HUES64 (cell line): ENCODE results near the gene TMEM183A. TPM values are rescaled to one million over a fixed set of nuclear protein-coding genes. Genes with fewer than 3 reads are reported as not detected.

Source experiments
- H3K27ac ChIP-seq: 2 replicates; pipeline ENCODE4 v1.7.0; 2013; ENCODE audit warnings: low read depth, low read length, inconsistent platforms
- H3K27me3 ChIP-seq: 2 replicates; pipeline ENCODE4 v1.6.1; 2013; ENCODE audit warnings: mild to moderate bottlenecking, low read length; ENCODE audit not compliant: insufficient read depth
- H3K36me3 ChIP-seq: 2 replicates; pipeline ENCODE4 v1.6.1; 2013; ENCODE audit warnings: mild to moderate bottlenecking, low read length; ENCODE audit not compliant: insufficient read depth
- H3K4me1 ChIP-seq: 2 replicates; pipeline ENCODE4 v1.6.1; 2013; ENCODE audit warnings: mild to moderate bottlenecking, low read length, moderate library complexity; ENCODE audit not compliant: insufficient read depth
- H3K4me3 ChIP-seq: 2 replicates; pipeline ENCODE4 v1.5.1; 2013; ENCODE audit warnings: mild to moderate bottlenecking, low read length, moderate library complexity
- H3K9ac ChIP-seq: 2 replicates; pipeline ENCODE4 v1.6.1; 2013; ENCODE audit warnings: mild to moderate bottlenecking, low read depth, low read length
- H3K9me3 ChIP-seq: 2 replicates; pipeline ENCODE4 v1.6.1; 2013; ENCODE audit warnings: low read depth, low read length; ENCODE audit not compliant: insufficient read depth
- WGBS: fragments of 150-250, 120-280 bp; methylation state at CpG from one replicate; pipeline ENCODE4 v1.1.7; 2013; ENCODE audit warnings: missing lambda C conversion rate; 5-methylcytosine and 5-hydroxymethylcytosine counted together
- polyA plus RNA-seq, 2 experiments: library from polyadenylated mRNA; stranded (reverse); fragments of 50-300 nt; gene quantifications; one replicate each; pipeline ENCODE4 v1.2.3, GENCODE V29; 2013

Gene TMEM183A
- polyA plus RNA-seq (2013, experiment 1 of 2) = 89.6 TPM
- 84.4 TPM for polyA plus RNA-seq (2013, experiment 2 of 2)

GRCh38 chr1:203006948-203007871, at the start of gene TMEM183A:
TMEM183A (plus strand) TSS chr1:203007374; CDS start chr1:203007466, 92 bp downstream.
- H3K27ac ChIP-seq = peak within 1 kb of the TSS; percentile 91
- under 1% methylated on average over 78 of the region's 78 CpGs for WGBS
- H3K27me3 ChIP-seq = no peaks in the 10 kb centered on the region
- H3K36me3 ChIP-seq = peaks cover 37% of the 10 kb centered on the region
- no peaks in the 10 kb centered on the region for H3K9me3 ChIP-seq
- H3K9ac ChIP-seq = peak within 1 kb of the TSS; percentile 91
- peak within 1 kb of the TSS; percentile 89 for H3K4me3 ChIP-seq
- peaks cover 13% of the 10 kb centered on the region; the same call in 1 of the 2 replicates for H3K4me1 ChIP-seq

DNA sequence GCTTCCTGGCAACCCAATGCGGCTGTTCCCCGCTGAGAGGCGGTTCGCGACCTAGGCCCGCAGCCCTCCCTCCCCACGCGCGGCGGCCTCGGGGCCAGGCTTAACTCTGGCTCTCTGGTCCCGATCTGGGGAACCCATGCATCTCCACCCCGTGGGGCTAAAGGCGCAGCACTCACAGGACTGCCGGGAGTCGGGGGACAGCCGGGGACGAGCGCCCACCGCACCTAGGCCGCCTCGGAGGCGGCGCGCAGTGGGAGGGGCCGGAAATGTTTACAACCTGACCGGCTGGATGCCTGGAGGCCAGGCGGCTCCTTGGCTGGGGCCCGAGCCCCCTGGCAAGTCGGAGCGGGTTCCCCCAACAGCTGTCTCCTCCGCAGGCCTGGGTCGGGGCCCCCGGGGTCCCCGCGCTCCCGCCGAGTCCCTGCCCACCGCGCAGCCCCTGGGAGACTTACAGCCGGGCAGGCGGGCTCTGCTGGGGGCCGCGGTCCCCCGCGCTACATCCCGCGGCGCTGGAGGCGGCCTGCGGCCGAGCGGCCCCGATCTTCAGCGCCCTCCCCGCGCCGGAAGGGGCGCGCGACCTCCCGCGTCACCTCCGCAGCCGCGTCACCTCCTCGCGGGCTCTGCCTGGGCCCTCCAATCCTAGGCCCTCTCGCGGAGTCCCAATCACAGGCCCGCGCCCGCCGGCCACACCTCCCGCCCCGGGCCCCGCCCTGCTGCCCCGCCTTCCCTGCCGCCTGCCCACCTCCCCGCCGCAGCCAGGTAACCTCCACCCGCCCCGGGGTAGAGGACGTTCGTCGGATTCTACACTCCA, 49.2 kb upstream of the TMEM183A start, which contains the start of gene ADIPOR1:
ADIPOR1 (minus strand) TSS at position 580 of the 811 bp plus-strand sequence. CDS start 7,242 bp downstream, outside the sequence.
- WGBS = under 1% methylated on average over 86 of the region's 86 CpGs
- peaks cover 4% of the 10 kb centered on the region; the same call in 1 of the 2 replicates for H3K4me1 ChIP-seq
- H3K4me3 ChIP-seq = peak within 1 kb of the TSS; percentile 71
- H3K9me3 ChIP-seq = no peaks in the 10 kb centered on the region
- peaks cover 4% of the 10 kb centered on the region; the same call in 1 of the 2 replicates for H3K36me3 ChIP-seq
- H3K27ac ChIP-seq = peak within 1 kb of the TSS; percentile 84
- peak within 1 kb of the TSS; percentile 87 for H3K9ac ChIP-seq
- no peaks in the 10 kb centered on the region for H3K27me3 ChIP-seq

- Histone ChIP-seq H3K27me3 (no peaks in the 10 kb centered on the region), H3K9me3 (no peaks in the 10 kb centered on the region), H3K36me3 (peaks cover 4% of the 10 kb centered on the region; the same call in 1 of the 2 replicates), H3K9ac (peak overlapping the region; percentile 57), H3K4me3 (peak overlapping the region; percentile 71), H3K27ac (no peak overlapping the region), H3K4me1 (peaks cover 4% of the 10 kb centered on the region; the same call in 1 of the 2 replicates)
- WGBS = 7% methylated on average over 10 of the region's 10 CpGs
Measured at GRCh38 chr1:202958544-202959275, 48.5 kb upstream of the TMEM183A start.

GRCh38 chr1:202959276-202959620, 47.9 kb upstream of the TMEM183A start:
- Histone ChIP-seq H3K27ac (no peak overlapping the region), H3K9ac (no peak overlapping the region), H3K9me3 (no peaks in the 10 kb centered on the region), H3K27me3 (no peaks in the 10 kb centered on the region), H3K4me3 (no peak overlapping the region), H3K36me3 (peaks cover 8% of the 10 kb centered on the region; the same call in 1 of the 2 replicates), H3K4me1 (peaks cover 4% of the 10 kb centered on the region; the same call in 1 of the 2 replicates)
- WGBS = 60% methylated on average over 1 of the region's 1 CpG

GRCh38 chr1:202961220-202961880, 45.8 kb upstream of the TMEM183A start:
- H3K9me3 ChIP-seq = no peaks in the 10 kb centered on the region
- H3K4me1 ChIP-seq = peaks cover 4% of the 10 kb centered on the region; the same call in 1 of the 2 replicates
- peaks cover 8% of the 10 kb centered on the region; the same call in 1 of the 2 replicates for H3K36me3 ChIP-seq
- WGBS = 95% methylated on average over 5 of the region's 5 CpGs
- no peak overlapping the region for H3K9ac ChIP-seq
- H3K4me3 ChIP-seq = no peak overlapping the region
- no peaks in the 10 kb centered on the region for H3K27me3 ChIP-seq
- H3K27ac ChIP-seq = no peak overlapping the region

DNA sequence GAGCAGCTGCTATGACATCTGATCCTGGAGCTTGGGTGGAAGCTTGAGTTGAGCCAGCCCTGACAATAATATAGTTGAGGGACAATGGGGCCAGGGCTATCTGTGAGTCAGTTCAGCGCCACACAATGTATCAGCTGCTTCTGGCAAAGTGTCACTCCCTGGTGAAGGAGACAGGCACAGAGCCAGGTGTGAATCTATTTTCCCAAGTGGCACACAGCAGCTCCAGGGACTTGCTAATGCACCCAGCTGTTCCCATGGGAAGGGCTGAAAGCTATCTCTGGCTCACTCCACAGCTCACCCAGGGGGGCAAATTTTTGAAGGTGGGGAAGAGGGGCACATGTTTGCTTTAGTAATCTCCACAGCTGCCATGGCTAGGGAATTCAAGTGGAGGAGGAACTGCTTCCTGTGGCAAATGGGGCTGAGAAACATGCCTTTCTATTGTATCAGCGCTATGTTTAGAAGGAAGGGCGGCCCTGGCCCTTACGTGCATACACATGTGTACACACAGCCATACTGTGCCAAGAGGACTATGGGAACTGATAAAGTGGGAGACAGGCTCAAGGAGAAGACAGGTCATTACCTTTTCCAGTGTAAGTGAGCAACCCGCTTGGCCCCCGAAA, 42.3 kb upstream of the TMEM183A start:
- Histone ChIP-seq H3K27ac (no peak overlapping the region; the same call in 1 of the 2 replicates), H3K36me3 (peaks cover 8% of the 10 kb centered on the region; the same call in 1 of the 2 replicates), H3K27me3 (peaks cover 10% of the 10 kb centered on the region; the same call in 1 of the 2 replicates), H3K9me3 (no peaks in the 10 kb centered on the region), H3K9ac (no peak overlapping the region), H3K4me1 (peaks cover 9% of the 10 kb centered on the region), H3K4me3 (no peak overlapping the region)
- WGBS = 91% methylated on average over 6 of the region's 6 CpGs

- H3K9ac ChIP-seq = no peak overlapping the region
- peaks cover 10% of the 10 kb centered on the region; the same call in 1 of the 2 replicates for H3K27me3 ChIP-seq
- peaks cover 9% of the 10 kb centered on the region for H3K4me1 ChIP-seq
- H3K9me3 ChIP-seq = no peaks in the 10 kb centered on the region
- H3K4me3 ChIP-seq = no peak overlapping the region
- no peak overlapping the region; the same call in 1 of the 2 replicates for H3K27ac ChIP-seq
- H3K36me3 ChIP-seq = peaks cover 8% of the 10 kb centered on the region; the same call in 1 of the 2 replicates
- 89% methylated on average over 3 of the region's 3 CpGs for WGBS
Measured at GRCh38 chr1:202965422-202965821, 41.8 kb upstream of the TMEM183A start.

GRCh38 chr1:202966006-202966898, 40.9 kb upstream of the TMEM183A start:
- H3K27me3 ChIP-seq = peaks cover 10% of the 10 kb centered on the region; the same call in 1 of the 2 replicates
- no peaks in the 10 kb centered on the region for H3K9me3 ChIP-seq
- 50% methylated on average over 18 of the region's 18 CpGs for WGBS
- H3K4me1 ChIP-seq = peaks cover 9% of the 10 kb centered on the region
- H3K4me3 ChIP-seq = peak overlapping the region; percentile 88
- H3K27ac ChIP-seq = 0 out of 2 replicates have a peak overlapping the region, but pooled peaks have one; percentile 2
- H3K9ac ChIP-seq = peak overlapping the region; percentile 59
- H3K36me3 ChIP-seq = peaks cover 8% of the 10 kb centered on the region; the same call in 1 of the 2 replicates

GRCh38 chr1:202967684-202968281, 39.4 kb upstream of the TMEM183A start:
- Histone ChIP-seq H3K9ac (peak overlapping the region; percentile 77), H3K4me1 (peaks cover 9% of the 10 kb centered on the region), H3K27me3 (peaks cover 12% of the 10 kb centered on the region), H3K36me3 (peaks cover 6% of the 10 kb centered on the region; the same call in 1 of the 2 replicates), H3K9me3 (no peaks in the 10 kb centered on the region), H3K4me3 (peak overlapping the region; percentile 89), H3K27ac (no peak overlapping the region)
- 11% methylated on average over 21 of the region's 21 CpGs for WGBS
